GM12892 (cell line): ENCODE results near the gene DNMT3A.

ENCODE experiments used
- DNase-seq: peaks from one replicate; pipeline ENCODE4 v3.0.0; 2011; ENCODE audit not compliant: insufficient read length
- FAIRE-seq: peaks from 2 replicates; lab custom pipeline; 2011; peaks lifted over from hg19 to GRCh38; lab: Jason Lieb, UNC
- POLR2A ChIP-seq: IDR thresholded peaks from 2 replicates; pipeline ENCODE4 v1.6.1; 2011; ENCODE audit warnings: low read depth, low read length, control low read depth
- POLR2AphosphoS5 ChIP-seq: IDR thresholded peaks from 2 replicates; pipeline ENCODE4 v1.6.1; 2011; ENCODE audit warnings: low read depth, low read length, control low read depth
- TAF1 ChIP-seq: IDR thresholded peaks from 2 replicates; pipeline ENCODE4 v1.6.1; 2011; ENCODE audit warnings: low read depth, mild to moderate bottlenecking, control low read depth, low read length, borderline replicate concordance

DNMT3A gene

DNA sequence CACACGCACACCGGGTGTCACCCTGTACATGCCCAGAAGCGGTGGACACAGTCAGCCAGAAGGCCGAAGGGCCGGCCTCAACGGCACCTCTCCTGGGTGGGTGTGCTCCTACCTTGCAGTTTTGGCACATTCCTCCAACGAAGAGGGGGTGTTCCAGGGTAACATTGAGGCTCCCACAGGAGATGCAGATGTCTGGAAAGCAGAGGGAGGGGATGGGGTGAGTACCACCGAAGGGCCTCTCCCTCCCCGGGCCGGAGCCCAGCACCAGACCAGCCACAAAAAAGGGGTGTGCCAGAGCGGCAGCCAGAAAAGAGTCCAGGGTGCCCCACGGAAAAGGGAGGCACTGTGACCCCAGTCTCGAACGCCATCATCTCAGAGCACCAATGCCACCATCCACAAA is 96.6 kb downstream of the DNMT3A start:
- TF ChIP-seq TAF1 (no peak), POLR2A (no peak), POLR2AphosphoS5 (no peak)
- no peak for DNase-seq
- FAIRE-seq: no peak

DNA sequence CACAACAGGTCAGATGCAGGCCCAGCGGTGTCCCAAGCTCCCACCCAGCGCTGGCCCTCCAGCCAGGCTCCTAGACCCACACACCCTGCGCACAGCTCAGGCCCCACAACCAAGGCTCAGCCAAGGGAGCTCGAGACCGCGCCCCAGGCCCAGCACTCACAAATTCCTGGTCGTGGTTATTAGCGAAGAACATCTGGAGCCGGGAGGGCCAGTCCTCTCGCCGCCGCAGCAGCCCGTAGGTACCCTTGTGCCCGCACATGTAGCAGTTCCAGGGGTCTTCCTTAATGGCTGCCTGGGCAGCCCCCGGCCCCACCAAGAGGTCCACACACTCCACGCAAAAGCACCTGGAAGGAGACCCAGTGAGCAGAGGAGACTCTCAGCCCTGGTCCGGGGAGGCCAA is 97.7 kb downstream of the DNMT3A start:
- FAIRE-seq: no peak
- DNase-seq: no peak
- TF ChIP-seq POLR2A: no peak
- TF ChIP-seq TAF1: no peak

DNA sequence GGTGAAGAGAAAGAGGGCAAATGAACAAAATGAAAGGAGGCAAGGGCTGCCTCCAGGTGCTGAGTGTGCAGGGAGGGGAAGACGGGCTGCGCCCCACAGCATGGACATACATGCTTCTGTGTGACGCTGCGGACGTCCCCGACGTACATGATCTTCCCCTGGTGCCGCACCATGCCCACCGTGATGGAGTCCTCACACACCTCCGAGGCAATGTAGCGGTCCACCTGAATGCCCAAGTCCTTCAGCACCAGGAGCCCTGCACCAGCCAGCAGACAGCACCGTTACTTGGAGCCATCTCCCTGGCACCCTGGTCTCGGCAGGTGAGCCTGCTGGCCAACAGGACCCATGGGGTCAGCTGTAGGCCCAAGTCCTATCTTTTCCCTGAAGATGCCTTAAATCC is 100.3 kb downstream of the DNMT3A start:
- no peak for FAIRE-seq
- TF ChIP-seq TAF1: no peak
- TF ChIP-seq POLR2AphosphoS5: no peak
- TF ChIP-seq POLR2A: no peak
- no peak for DNase-seq

DNA sequence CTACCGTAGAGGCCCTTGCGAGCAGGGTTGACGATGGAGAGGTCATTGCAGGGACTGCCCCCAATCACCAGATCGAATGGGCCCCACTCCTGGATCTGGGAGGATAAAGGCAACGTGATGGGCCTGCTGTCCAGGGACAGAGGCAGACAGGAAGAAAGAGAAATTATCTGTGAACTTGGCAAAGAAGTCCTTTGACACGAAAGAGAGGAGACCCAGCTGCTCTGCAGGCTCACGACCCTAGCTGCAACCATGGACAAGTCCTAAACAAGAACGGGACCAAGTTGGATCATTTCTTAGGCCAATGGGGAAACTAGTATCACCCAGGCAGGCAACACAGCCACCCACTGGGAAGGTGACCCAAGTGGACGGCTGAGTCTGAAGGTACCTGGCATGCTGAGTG is 101.1 kb downstream of the DNMT3A start:
- DNase-seq (no peak), FAIRE-seq (no peak)
- TF ChIP-seq TAF1 (no peak), POLR2AphosphoS5 (no peak), POLR2A (no peak)

DNA sequence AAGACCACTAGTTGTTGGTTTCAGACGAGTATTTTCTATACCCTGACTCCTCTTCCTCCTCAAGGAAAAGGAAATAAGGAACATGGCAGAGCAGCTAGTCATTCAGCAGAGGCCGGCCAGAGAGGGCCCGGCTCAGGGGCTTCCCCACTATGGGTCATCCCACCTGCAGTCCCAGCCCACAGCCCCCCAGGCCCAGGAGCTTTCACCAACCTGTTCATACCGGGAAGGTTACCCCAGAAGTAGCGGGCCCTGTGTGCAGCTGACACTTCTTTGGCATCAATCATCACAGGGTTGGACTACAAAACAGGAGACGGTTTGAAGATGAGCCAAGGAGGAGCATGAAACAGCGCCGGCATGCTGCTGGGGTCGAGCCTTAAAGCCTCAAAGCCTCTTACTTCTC is 102.8 kb downstream of the DNMT3A start:
- no peak for FAIRE-seq
- TF ChIP-seq POLR2A: no peak
- TF ChIP-seq TAF1: no peak
- no peak for TF ChIP-seq POLR2AphosphoS5

DNA sequence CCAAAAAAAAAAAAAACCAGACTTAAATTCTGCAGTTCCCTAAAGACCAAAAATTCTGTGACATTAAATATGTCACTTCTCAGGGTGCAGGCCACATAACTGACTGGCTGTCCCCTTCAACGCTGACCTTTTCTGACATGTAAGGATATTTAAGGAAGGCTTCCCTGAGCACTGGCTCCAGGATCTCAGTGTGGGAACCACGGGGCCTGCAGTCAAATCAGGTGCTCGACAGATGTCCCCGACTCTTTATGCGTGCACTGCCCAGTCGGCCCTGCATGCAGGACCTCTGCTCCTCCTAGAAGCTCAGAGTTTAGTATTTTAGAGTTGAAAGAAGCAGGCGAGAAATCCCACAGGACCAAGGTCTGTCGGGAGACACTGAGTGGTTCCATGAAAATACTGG is 104.0 kb downstream of the DNMT3A start:
- DNase-seq: no peak
- FAIRE-seq: no peak
- TF ChIP-seq POLR2A (no peak), TAF1 (no peak), POLR2AphosphoS5 (no peak)

More for the DNA sequence above, 102.8 kb downstream of the DNMT3A start:
- DNase-seq: no peak

DNA sequence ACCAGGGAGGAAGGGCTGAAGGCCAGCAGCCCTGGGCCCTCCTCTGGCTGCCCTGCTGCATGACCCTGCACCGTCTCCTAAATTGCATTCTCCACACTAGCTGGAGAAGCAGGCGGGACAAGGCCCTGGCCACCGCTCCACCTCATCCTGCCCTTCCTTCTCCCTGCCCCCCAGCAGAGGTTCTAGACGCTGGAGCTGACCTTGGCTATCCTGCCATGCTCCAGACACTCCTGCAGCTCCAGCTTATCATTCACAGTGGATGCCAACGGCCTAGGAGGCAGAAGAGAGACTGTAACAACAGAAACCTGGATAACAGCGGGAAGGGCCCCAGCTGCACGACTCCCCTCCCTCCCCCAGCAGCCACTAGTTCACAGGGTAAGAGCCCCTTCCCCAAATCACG is 105.0 kb downstream of the DNMT3A start:
- FAIRE-seq: no peak
- TF ChIP-seq TAF1 (no peak), POLR2AphosphoS5 (no peak), POLR2A (no peak)
- DNase-seq: no peak

DNA sequence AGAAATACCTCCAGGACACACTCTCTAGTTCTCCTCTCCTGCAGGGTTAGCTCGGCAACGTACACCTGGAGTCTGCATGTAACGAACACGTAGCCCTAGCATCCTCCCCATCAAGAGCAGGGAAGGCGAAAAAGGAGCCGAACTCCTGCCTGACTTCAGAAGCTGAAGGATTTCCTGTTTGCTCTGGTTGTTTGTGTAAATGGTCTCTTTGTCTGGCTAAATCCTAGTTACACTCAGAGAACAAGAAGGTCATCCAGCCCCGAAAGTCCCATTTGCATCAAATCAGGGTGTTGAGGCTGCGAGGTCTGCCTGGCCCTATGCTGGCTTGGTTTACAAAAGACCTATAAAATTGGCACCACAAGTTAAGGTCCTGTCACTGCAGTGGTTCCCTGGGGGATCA is 107.0 kb downstream of the DNMT3A start:
- TF ChIP-seq POLR2AphosphoS5: no peak
- no peak for TF ChIP-seq POLR2A
- no peak for TF ChIP-seq TAF1
- no peak for DNase-seq
- FAIRE-seq: no peak

DNA sequence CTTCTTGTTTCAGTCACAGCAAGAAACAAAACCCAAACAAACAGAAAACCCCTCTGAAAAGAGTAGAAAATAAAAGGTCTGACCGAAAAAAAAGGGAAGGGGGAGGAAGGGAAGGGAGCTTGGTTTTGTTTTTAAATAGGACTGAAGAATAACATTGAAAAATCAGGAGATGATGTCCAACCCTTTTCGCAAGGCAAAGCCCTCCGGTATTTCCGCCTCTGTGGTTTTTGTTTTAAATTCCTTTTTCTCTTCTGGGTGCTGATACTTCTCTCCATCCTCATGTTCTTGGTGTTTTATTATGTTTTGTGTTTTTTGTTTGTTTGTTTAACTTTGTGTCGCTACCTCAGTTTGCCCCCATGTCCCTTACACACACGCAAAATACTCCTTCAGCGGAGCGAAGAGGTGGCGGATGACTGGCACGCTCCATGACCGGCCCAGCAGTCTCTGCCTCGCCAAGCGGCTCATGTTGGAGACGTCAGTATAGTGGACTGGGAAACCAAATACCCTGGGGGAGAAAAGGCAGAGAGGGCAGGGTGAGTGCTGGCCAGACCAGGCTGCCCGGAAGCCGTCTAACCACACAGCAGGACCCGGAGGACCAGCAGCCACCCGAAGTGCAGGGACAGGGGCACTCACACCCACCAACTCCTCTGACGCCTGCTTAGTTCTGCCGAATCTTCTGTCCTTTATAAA is 107.7 kb downstream of the DNMT3A start:
- no peak for DNase-seq
- TF ChIP-seq POLR2AphosphoS5 (no peak), POLR2A (no peak), TAF1 (no peak)
- no peak for FAIRE-seq

DNA sequence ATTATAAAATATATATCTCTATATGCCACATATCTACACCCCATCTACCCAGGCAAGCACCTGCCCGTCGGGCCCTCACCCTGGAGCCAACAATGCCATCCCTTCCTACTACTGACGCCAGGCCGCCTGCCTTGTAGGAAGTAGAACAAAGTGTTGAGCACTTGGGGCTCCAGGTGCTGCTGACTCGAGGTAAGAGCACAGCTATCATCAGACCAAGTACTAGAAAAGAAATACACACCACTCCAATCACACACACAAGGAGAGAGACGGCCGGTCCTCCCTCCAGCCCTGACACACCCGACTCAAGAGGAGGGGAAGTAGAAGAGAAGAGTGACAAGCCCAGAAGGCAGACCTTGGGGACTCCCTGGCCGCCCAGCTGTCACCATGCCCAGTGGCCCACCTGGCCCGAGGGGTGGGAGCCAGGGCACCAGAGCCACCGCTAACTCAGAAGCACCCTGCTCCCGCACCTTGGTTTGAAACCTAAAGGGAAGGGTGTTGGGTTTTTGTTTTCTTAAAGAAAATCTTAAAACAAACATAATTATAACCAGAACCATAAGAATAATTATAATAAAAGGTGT is 109.4 kb downstream of the DNMT3A start:
- no peak for FAIRE-seq
- TF ChIP-seq TAF1: no peak
- no peak for TF ChIP-seq POLR2AphosphoS5
- no peak for TF ChIP-seq POLR2A
- DNase-seq: no peak

DNA sequence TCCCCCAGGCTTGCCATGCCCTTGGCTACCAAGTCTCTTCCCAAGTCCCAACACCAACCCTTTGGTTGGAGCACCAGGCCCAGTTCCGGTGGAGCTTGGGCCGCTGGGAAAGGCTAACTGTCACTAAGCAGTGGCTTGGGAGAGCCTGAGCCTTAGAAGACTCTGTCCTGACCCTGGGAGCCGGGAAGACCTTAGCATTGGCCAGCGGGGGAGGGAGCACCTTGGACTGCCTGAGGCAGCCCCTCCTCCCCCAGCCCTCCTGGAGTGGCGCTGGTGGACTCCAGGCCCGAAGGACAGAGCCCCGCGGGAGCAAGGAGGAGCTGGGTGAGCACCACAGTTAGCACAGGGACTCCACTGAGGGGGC is 110.8 kb downstream of the DNMT3A start:
- DNase-seq (no peak), FAIRE-seq (no peak)
- no peak for TF ChIP-seq TAF1
- no peak for TF ChIP-seq POLR2A

DNA sequence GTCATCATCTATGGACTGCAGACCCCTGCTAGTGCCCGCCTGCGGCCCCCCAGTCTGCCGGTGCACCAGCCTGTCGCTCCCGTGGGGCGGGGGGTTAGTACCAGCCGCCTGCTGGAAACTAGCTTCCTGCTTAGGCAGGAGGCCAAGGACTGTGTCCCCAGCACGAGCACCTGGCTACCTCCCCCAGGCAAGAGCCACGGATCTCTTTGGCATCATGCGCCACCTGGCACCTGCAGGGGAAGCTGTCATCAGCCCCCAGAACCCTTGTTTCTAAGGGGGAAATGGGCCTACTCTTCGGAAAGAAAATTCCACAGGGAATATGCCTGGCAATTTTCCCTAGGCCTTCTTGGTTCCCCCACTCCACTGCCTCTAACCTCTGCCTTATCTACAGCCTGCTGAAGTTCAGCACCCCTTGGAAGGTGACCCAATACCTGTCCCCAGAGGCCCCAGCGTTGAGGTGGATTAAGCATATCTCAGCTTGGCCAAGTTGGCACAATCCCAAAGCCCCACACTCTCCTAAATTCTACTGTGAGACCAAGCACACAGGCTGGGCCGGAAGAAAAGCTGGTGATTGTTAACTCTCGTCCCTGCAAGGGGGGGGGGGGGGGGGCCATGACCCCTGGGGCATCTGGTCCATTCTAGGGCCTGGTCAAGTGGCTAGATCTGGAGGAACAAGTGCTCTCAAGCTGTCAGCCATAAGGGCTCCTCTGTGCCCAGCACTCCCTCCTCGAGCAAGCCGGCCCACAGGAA is 111.4 kb downstream of the DNMT3A start:
- TF ChIP-seq POLR2AphosphoS5: no peak
- TF ChIP-seq TAF1: no peak
- no peak for TF ChIP-seq POLR2A
- FAIRE-seq: no peak
- no peak for DNase-seq
